Smooth muscle cell (in vitro differentiated cells): ENCODE results near the gene RAP1GAP. TPM values are rescaled to one million over a fixed set of nuclear protein-coding genes. Genes with fewer than 3 reads are reported as not detected.

ENCODE experiments used
- DNase-seq: peaks from one replicate; lab custom pipeline; 2025; ENCODE audit not compliant: unreplicated experiment; lab: John Stamatoyannopoulos, UW
- H2AFZ ChIP-seq: fragments of 200-600 bp; sonication (generic); 2 replicates; pipeline ENCODE4 v1.6.0; 2016; ENCODE audit warnings: antibody characterized with exemption, low read depth, mild to moderate bottlenecking
- H3F3A ChIP-seq: fragments of 200-600 bp; sonication (generic); 2 replicates; pipeline ENCODE4 v1.6.0; 2017; ENCODE audit warnings: antibody characterized with exemption, low read depth
- H3K27ac ChIP-seq: fragments of 200-600 bp; sonication (generic); 2 replicates; pipeline ENCODE4 v1.5.1; 2016; ENCODE audit warnings: low read depth, mild to moderate bottlenecking
- H3K27me3 ChIP-seq: fragments of 200-600 bp; sonication (generic); 2 replicates; pipeline ENCODE4 v1.6.1; 2016; ENCODE audit warnings: low read depth, mild to moderate bottlenecking
- H3K36me3 ChIP-seq: fragments of 200-600 bp; sonication (generic); 2 replicates; pipeline ENCODE4 v1.5.1; 2016; ENCODE audit warnings: low read depth
- H3K4me1 ChIP-seq: fragments of 200-600 bp; sonication (generic); 2 replicates; pipeline ENCODE4 v1.5.1; 2016; ENCODE audit warnings: low read depth
- H3K4me2 ChIP-seq: fragments of 200-600 bp; sonication (generic); 2 replicates; pipeline ENCODE4 v1.6.0; 2016; ENCODE audit warnings: mild to moderate bottlenecking
- H3K4me3 ChIP-seq: fragments of 200-600 bp; sonication (generic); 2 replicates; pipeline ENCODE4 v1.5.1; 2016; ENCODE audit warnings: mild to moderate bottlenecking
- H3K79me2 ChIP-seq: fragments of 200-600 bp; sonication (generic); 2 replicates; pipeline ENCODE4 v1.6.0; 2016; ENCODE audit warnings: low read depth, mild to moderate bottlenecking
- H3K9ac ChIP-seq: fragments of 200-600 bp; sonication (generic); 2 replicates; pipeline ENCODE4 v1.6.0; 2016; ENCODE audit warnings: low read depth
- H3K9me3 ChIP-seq: fragments of 200-600 bp; sonication (generic); replicated peaks from 2 replicates; pipeline ENCODE4 v1.5.1; 2016; ENCODE audit warnings: low read depth
- H4K20me1 ChIP-seq: fragments of 200-600 bp; sonication (generic); 2 replicates; pipeline ENCODE4 v1.6.0; 2016; ENCODE audit warnings: low read depth
- WGBS: methylation state at CpG from one replicate; pipeline ENCODE4 v1.1.7; 2016; ENCODE audit warnings: low lambda C conversion rate; 5-methylcytosine and 5-hydroxymethylcytosine counted together
- polyA plus RNA-seq: library from polyadenylated mRNA; unstranded; fragments of >200 nt; fragmentation: Nextera tagmentation; extraction: Ambion mirVana; gene quantifications from 2 replicates; pipeline ENCODE4 v1.2.1, GENCODE V29; 2016
- total RNA-seq: library from RNA; depleted of rRNA; stranded (reverse); fragments of >200 nt; gene quantifications from 2 replicates; pipeline ENCODE4 v1.2.3, GENCODE V29; 2014
- TF ChIP-seq, protein P1 (sequence below): fragments of 200-600 bp; sonication (generic); IDR thresholded peaks from 2 replicates; pipeline ENCODE4 v1.5.1; 2017; ENCODE audit warnings: borderline replicate concordance, mild to moderate bottlenecking, antibody characterized with exemption; ENCODE audit not compliant: insufficient read depth, poor library complexity, severe bottlenecking

Gene RAP1GAP
- total and polyA plus RNA-seq, 2 experiments from 2014 or later: 0.99 to 4.1 TPM

DNA sequence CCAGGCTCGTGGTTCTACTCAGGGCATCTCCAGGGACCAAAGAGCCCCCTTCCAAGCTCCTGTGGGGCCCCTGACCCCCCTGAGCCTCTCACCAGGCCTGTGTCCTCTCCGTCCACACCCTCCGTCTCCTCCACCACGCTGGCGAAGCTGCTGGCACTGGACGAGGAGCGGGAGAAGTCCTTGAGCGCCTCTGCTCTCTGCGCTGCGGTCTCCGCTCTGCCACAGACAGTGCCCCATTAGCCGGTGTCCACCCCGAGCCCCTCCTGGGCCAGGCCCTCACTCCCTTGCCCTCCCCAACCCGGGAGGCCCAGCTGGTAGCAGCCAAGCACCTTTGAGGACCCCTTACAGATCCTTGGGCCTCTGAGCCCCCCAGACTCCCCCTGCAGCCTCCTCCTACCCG, 69.8 kb downstream of the RAP1GAP start:
- H3K4me2 ChIP-seq: no peak overlapping the region
- no peaks in the 10 kb centered on the region for H4K20me1 ChIP-seq
- no peak overlapping the region for H2AFZ ChIP-seq
- DNase-seq: no peak
- TF ChIP-seq, protein P1, sequence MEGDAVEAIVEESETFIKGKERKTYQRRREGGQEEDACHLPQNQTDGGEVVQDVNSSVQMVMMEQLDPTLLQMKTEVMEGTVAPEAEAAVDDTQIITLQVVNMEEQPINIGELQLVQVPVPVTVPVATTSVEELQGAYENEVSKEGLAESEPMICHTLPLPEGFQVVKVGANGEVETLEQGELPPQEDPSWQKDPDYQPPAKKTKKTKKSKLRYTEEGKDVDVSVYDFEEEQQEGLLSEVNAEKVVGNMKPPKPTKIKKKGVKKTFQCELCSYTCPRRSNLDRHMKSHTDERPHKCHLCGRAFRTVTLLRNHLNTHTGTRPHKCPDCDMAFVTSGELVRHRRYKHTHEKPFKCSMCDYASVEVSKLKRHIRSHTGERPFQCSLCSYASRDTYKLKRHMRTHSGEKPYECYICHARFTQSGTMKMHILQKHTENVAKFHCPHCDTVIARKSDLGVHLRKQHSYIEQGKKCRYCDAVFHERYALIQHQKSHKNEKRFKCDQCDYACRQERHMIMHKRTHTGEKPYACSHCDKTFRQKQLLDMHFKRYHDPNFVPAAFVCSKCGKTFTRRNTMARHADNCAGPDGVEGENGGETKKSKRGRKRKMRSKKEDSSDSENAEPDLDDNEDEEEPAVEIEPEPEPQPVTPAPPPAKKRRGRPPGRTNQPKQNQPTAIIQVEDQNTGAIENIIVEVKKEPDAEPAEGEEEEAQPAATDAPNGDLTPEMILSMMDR: no peak
- H3F3A ChIP-seq: no peaks in the 10 kb centered on the region
- no peak overlapping the region for H3K9ac ChIP-seq
- H3K36me3 ChIP-seq: no peaks in the 10 kb centered on the region
- 93% methylated on average over 12 of the region's 15 CpGs for WGBS
- H3K4me1 ChIP-seq: no peaks in the 10 kb centered on the region
- H3K4me3 ChIP-seq: no peak overlapping the region
- H3K9me3 ChIP-seq: no peaks in the 10 kb centered on the region
- H3K79me2 ChIP-seq: no peaks in the 10 kb centered on the region
- no peak overlapping the region for H3K27ac ChIP-seq
- no peaks in the 10 kb centered on the region for H3K27me3 ChIP-seq

DNA sequence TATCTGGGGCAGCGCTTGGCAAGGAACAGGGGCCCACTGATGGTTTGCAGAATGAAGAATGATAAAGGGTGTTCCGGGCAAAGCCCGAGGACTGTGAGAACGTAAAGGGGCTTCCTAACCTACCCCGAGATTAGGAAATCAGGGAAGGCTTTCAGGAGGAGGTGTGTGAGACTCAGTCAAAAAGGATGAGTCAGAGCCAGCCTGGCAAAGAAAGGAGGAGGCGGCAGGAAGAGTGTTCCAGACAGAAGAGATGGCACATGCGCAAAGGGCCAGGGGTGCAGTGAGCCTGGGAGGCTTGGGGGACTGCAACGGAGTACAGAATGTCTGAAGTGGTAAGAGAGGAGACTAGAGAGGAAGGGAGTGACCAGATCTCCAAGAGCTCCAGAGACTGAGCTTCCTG, 70.3 kb downstream of the RAP1GAP start:
- TF ChIP-seq, protein P1: no peak
- WGBS: 80% methylated on average over 8 of the region's 8 CpGs
- H2AFZ ChIP-seq: no peak overlapping the region

DNA sequence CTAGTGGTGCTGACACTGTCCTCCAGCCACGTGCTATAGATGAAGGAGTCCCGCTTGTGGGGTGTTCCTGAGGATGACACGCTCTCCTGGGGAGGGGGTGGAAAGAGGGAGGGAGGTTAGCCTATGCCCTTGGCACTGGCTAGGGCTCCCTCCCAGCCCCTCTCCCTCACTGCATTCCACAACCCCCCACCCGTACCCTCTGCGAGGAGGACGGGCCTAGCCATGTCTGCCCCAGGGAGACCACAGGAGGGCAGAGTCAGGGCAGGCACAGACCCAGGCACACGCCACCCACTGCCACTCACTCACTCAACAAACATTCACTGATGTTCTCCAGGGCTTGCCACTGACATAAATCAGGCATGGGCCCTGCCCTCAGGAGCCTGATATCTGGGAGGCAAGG, 70.7 kb downstream of the RAP1GAP start:
- no peaks in the 10 kb centered on the region for H3K27me3 ChIP-seq
- H3K27ac ChIP-seq: no peak overlapping the region
- H4K20me1 ChIP-seq: no peaks in the 10 kb centered on the region
- TF ChIP-seq, protein P1: no peak
- no peak overlapping the region for H2AFZ ChIP-seq
- H3K4me1 ChIP-seq: no peaks in the 10 kb centered on the region
- H3K79me2 ChIP-seq: no peaks in the 10 kb centered on the region
- H3F3A ChIP-seq: no peaks in the 10 kb centered on the region
- 90% methylated on average over 6 of the region's 7 CpGs for WGBS
- H3K36me3 ChIP-seq: no peaks in the 10 kb centered on the region
- DNase-seq: no peak
- H3K9me3 ChIP-seq: no peaks in the 10 kb centered on the region
- H3K4me2 ChIP-seq: no peak overlapping the region
- no peak overlapping the region for H3K9ac ChIP-seq
- no peak overlapping the region for H3K4me3 ChIP-seq

More for the DNA sequence above, 70.3 kb downstream of the RAP1GAP start:
- Histone ChIP-seq H3K36me3 (no peaks in the 10 kb centered on the region), H3K9ac (no peak overlapping the region), H3K79me2 (no peaks in the 10 kb centered on the region), H3K4me1 (no peaks in the 10 kb centered on the region), H4K20me1 (no peaks in the 10 kb centered on the region), H3K27me3 (no peaks in the 10 kb centered on the region), H3F3A (no peaks in the 10 kb centered on the region), H3K4me2 (no peak overlapping the region), H3K9me3 (no peaks in the 10 kb centered on the region), H3K27ac (no peak overlapping the region), H3K4me3 (no peak overlapping the region)
- no peak for DNase-seq

DNA sequence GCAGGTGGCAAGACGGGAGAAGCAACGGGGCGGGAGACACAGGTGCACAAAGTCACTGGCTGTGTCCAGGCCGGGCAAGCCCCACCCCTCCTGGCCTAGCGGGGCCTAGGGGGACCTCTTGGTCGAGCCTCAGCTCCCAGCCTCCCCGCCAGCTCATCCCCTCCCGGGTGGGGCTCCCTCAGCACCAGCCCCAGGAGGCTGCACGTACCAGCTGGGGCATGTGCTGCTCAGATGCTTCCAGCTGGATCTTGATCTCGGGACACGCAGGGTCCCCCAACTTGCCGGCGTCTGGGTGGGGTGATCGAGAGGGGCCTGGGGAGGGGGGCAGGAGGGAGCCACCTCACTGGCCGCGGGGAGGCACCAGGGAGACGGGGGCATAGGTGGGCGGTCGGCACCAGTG, 71.4 kb downstream of the RAP1GAP start:
- WGBS: 93% methylated on average over 16 of the region's 19 CpGs
- Histone ChIP-seq H2AFZ (no peak overlapping the region), H3K27ac (no peak overlapping the region), H3K36me3 (no peaks in the 10 kb centered on the region), H3K27me3 (no peaks in the 10 kb centered on the region), H3K4me2 (no peak overlapping the region), H3K9ac (no peak overlapping the region), H3F3A (no peaks in the 10 kb centered on the region), H3K9me3 (no peaks in the 10 kb centered on the region), H3K4me3 (no peak overlapping the region), H3K79me2 (no peaks in the 10 kb centered on the region), H4K20me1 (no peaks in the 10 kb centered on the region), H3K4me1 (no peaks in the 10 kb centered on the region)
- DNase-seq: no peak
- TF ChIP-seq, protein P1: no peak
